Stimulated activated naive CD4-positive, alpha-beta T cell treated with Interleukin-2 at 50 U/mL for 16 hours (primary cell): ENCODE data around the gene TPRG1L.
"Not testable (repeated sequence)": the region's sequence is repeated elsewhere in the genome, so short reads cannot be mapped to it uniquely, and the experiment has no call there.

Experiments used
- DNase-seq: peaks from one replicate; lab custom pipeline; 2025; lab: John Stamatoyannopoulos, UW

TPRG1L gene

GRCh38 chr1:3609016-3609768 lies 15.6 kb upstream of the TPRG1L start:
- no peak for DNase-seq

DNA sequence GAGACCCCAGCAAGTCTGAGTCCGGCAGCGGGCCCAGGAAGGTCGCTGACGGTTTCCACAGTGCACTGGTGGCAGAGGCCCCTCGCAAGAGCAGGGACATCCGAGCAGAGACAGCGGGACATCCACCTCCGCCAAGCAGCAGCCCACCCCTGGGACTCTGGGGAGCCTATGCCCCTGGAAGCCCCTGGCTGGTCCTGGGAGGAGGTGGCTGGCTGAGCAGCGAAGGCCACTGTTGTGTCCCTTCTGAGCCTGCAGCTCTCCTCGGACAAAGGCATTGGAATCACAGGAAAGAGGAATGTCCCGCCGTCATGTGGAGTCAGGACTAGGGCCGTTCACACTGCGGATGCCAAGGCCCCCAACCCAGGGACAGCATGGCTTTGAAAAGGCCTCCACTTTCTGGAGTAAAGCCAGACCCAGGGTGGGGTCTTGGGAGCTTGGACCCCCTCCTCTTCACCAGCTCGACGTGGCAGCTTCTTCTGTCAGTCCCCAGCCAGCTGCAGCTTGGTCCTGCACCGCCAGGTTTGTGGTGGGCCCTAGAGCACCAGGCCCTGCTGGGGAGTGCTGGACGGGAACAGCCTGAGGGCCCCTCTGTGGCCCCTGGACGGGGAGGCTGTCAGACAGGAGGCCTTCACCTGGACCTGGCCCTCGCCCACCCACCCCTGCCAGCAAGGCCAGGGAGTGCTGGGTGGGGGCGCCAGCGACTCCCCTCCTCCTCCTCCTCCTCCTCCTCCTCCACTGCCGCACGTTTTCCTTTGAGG lies 14.9 kb upstream of the TPRG1L start:
- no peak for DNase-seq

GRCh38 chr1:3610527-3611169 lies 14.2 kb upstream of the TPRG1L start:
- no peak for DNase-seq

- peak; percentile 61 for DNase-seq
Observed at GRCh38 chr1:3611170-3612019, 13.4 kb upstream of the TPRG1L start, which contains the start of gene MEGF6. Gene MEGF6 (minus strand): TSS chr1:3611508. CDS start chr1:3611268, 240 bp downstream.

- DNase-seq, result no peak
Observed at GRCh38 chr1:3612123-3612522, 12.7 kb upstream of the TPRG1L start.

- no peak for DNase-seq
Observed at GRCh38 chr1:3614755-3615742, 9.8 kb upstream of the TPRG1L start.

GRCh38 chr1:3616861-3617260 lies 8.0 kb upstream of the TPRG1L start:
- no peak for DNase-seq

DNA sequence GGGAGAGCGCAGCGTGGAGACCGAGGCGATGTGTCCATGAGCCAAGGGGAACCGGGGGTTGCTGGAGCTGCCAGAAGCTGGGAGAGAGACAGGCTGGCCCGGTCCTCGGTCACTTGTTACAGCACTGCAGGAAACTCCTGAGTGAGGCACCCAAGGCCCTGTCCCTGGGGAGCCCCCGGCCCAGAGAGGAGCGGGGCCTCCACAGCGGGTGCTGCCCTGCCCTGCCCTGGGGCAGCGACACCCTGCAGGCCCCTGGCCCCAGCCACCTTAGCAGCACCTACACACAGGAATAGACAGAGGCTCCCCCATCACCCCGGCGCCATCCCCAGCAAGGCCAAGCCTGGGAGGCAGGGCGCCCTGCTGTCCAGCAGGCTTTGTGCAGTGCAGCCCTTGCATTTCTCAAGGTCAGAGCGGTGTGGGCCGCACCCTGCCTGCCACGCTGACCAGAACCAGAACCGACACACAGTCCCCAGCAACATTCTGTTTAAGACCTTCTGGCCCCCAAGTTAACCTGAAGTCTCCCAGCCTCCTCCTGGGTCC lies 6.9 kb upstream of the TPRG1L start:
- no peak for DNase-seq

DNA sequence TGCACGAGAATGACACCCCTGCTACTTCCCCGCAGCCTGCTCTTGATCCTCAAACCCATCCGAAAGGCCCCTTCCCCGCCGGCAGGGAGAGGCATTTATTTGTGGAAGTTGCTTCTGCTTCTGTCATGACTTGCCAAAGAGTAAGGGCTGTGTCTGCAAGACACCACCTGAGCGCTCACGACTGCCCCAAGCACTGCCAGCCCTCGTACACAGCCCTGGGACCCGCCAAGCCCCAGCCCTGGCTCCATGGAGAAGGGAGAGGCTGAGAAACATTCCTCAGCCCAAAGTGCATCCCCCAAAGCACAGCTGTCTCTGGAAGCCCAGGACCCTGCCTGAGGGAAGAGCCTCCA lies 6.3 kb upstream of the TPRG1L start:
- no peak for DNase-seq

GRCh38 chr1:3618881-3619671 lies 5.7 kb upstream of the TPRG1L start:
- peak; percentile 59 for DNase-seq

- DNase-seq, result no peak
Observed at GRCh38 chr1:3620708-3621107, 4.1 kb upstream of the TPRG1L start.

GRCh38 chr1:3621151-3621671 lies 3.6 kb upstream of the TPRG1L start:
- not testable (repeated sequence) for DNase-seq

GRCh38 chr1:3622102-3622501 lies 2.7 kb upstream of the TPRG1L start:
- not testable (repeated sequence) for DNase-seq

DNA sequence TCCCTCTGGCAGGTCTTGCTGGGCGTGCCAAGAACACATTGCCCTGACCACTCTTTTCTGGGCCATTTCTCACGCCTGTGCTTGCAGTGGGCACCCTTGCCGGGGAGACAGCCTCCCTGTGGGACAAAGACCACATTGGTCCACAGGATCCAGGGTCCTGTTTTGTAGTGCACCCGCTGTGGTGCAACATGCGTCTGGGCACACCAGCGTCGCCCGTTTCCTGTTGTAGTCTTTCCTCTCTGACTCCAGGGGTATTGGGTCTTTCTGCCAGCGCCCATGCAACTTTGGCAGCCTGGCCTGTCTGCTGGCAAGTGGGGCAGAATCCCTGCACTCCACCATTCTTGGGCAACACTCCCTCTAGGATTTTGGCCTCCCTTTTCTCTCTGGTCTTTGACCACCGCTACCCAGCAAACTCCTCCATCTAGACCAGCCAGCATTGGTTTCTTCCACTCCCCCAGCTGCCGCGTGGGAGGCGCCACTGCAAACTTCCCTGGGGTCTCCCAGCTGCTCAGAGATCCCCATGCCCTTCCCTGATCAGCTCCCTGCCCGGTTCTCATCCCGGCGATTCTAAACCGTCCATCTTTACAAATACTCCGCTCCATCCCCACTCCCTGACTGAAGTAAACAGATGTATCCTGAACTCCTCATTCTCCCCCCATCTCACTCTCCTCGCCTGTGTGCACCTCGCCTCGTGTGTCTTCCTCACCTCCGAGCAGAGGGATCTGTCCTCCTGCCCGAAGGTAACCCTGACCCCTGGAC lies 1.2 kb upstream of the TPRG1L start:
- no peak for DNase-seq

- DNase-seq, result peak; percentile 46
Observed at GRCh38 chr1:3625151-3625907, 514 bp downstream of the TPRG1L start.

DNA sequence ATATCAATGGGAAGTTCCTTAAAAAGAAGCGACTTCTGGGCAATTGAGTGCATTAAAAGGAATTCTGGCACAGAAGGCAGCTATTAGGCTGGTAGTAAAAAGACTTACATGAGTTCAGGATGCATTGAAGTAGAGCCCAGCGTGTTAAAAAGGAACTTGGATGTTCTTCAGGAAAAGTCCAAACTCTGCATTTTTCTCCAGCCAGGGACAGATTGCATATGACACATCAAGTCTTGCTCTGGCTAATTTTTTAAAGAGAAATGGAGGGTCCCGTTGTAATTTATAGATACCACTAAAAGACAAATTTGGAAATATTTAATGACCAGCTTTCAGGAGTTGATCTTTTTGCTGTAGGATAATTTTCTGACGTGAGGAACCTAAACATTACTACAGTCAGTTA lies 1.2 kb downstream of the TPRG1L start:
- DNase-seq, result no peak

- DNase-seq, result no peak
Observed at GRCh38 chr1:3627515-3628253, 2.9 kb downstream of the TPRG1L start.
